ENCODE results near the gene IFT80.

The IFT80 gene

GRCh38 chr3:160400702-160401150, 1.7 kb upstream of the IFT80 start:
- peak; percentile 36 for DNase-seq (ENCODE audit: low spot score)

- DNase-seq (ENCODE audit: low spot score), result peak; percentile 11
Observed at GRCh38 chr3:160400030-160400701, 1.1 kb upstream of the IFT80 start.

GRCh38 chr3:160398820-160399124, 253 bp downstream of the IFT80 start:
- no peak for DNase-seq (ENCODE audit: low spot score)

- no peak for DNase-seq (ENCODE audit: low spot score)
Observed at GRCh38 chr3:160395297-160395696, 3.7 kb downstream of the IFT80 start.

- no peak for DNase-seq (ENCODE audit: low spot score)
Observed at GRCh38 chr3:160394009-160394392, 5.0 kb downstream of the IFT80 start.

- DNase-seq (ENCODE audit: low spot score), result no peak
Observed at GRCh38 chr3:160393346-160394008, 5.5 kb downstream of the IFT80 start.

GRCh38 chr3:160392798-160393197, 6.2 kb downstream of the IFT80 start:
- no peak for DNase-seq (ENCODE audit: low spot score)

- no peak for DNase-seq (ENCODE audit: low spot score)
Observed at GRCh38 chr3:160390565-160391138, 8.4 kb downstream of the IFT80 start.

GRCh38 chr3:160384639-160385318, 14.2 kb downstream of the IFT80 start:
- DNase-seq (ENCODE audit: low spot score), result no peak

- DNase-seq (ENCODE audit: low spot score), result no peak
Observed at GRCh38 chr3:160381470-160381869, 17.6 kb downstream of the IFT80 start.

- DNase-seq (ENCODE audit: low spot score), result no peak
Observed at GRCh38 chr3:160379628-160380214, 19.3 kb downstream of the IFT80 start.

GRCh38 chr3:160378331-160379109, 20.5 kb downstream of the IFT80 start:
- DNase-seq (ENCODE audit: low spot score), result no peak

- no peak for DNase-seq (ENCODE audit: low spot score)
Observed at GRCh38 chr3:160376681-160377080, 22.3 kb downstream of the IFT80 start.

- no peak for DNase-seq (ENCODE audit: low spot score)
Observed at GRCh38 chr3:160374925-160375324, 24.1 kb downstream of the IFT80 start.

GRCh38 chr3:160374472-160374871, 24.6 kb downstream of the IFT80 start:
- no peak for DNase-seq (ENCODE audit: low spot score)

- no peak for DNase-seq (ENCODE audit: low spot score)
Observed at GRCh38 chr3:160373655-160374054, 25.4 kb downstream of the IFT80 start.

GRCh38 chr3:160372780-160373179, 26.2 kb downstream of the IFT80 start:
- no peak for DNase-seq (ENCODE audit: low spot score)

GRCh38 chr3:160370987-160371857, 27.8 kb downstream of the IFT80 start:
- DNase-seq (ENCODE audit: low spot score), result no peak

GRCh38 chr3:160369784-160370183, 29.2 kb downstream of the IFT80 start:
- no peak for DNase-seq (ENCODE audit: low spot score)

GRCh38 chr3:160368804-160369203, 30.2 kb downstream of the IFT80 start:
- DNase-seq (ENCODE audit: low spot score), result no peak

Data from LoVo (cell line).